Measurements from ENCODE around the gene TMEM154. TPM values are rescaled to one million over a fixed set of nuclear protein-coding genes. Genes with fewer than 3 reads are reported as not detected.

The TMEM154 gene
- polyA plus RNA-seq, 3 donors from 2014 or later = 3.4 to 9.9 (median 5.0) TPM

DNA sequence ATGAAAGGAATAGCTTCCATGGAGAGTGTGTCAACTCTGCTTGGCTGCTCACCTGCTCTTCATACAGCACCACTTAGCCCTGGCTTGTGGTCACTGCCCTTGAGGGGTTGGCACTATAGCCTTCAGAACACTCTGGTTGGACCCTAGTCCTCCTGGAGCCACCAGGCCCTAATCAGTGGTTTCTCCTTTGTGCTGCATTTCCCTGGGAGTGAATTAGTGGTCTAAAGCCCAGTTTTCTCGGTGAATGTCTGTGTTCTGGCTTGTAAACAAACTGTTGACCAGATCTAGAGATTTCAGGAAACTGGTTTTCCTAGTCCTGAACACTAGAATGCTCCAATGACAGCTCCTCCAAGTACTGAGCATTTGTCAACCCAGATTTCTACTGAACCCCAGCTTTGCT lies 28.6 kb upstream of the TMEM154 start:
- H3K27ac Mint-ChIP-seq = no peak overlapping the region
- H3K4me1 Mint-ChIP-seq = no peaks in the 10 kb centered on the region
- peaks cover 0 to 8% (median 5%) of the 10 kb centered on the region in 6 donors for H3K9me3 Mint-ChIP-seq
- no peak overlapping the region for H3K4me3 Mint-ChIP-seq
- peaks cover 2 to 7% (median 2%) of the 10 kb centered on the region in 3 donors for H3K27me3 Mint-ChIP-seq (ENCODE audit: low read depth in 3 of 3)
- no peak for DNase-seq
- peaks cover 0 to 14% (median 0%) of the 10 kb centered on the region in 3 donors for H3K36me3 Mint-ChIP-seq

DNA sequence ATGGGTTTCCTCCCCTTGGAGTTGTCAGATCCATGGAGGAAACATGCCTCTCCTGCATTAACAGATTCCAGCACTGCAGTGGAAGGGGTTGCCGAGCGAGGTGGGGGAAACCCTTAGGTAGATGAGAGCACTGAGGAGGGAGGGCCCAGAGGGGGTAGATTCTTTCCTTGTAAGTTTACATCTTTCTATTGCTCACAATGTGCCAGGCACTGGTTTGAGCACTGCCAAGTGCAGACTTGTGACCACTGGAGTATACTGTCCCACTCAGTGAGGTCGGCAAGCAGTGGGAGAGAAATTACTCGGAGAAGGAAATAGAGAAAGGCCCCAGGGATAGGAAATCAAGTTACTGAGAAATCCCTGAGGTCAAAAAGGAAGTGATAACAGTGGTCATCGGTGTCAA lies 27.8 kb upstream of the TMEM154 start:
- Mint-ChIP-seq H3K4me3 (no peak overlapping the region), H3K36me3 (peaks cover 0 to 14% (median 0%) of the 10 kb centered on the region in 3 donors), H3K4me1 (no peaks in the 10 kb centered on the region), H3K27me3 (ENCODE audit: low read depth in 3 of 3) (peaks cover 2% of the 10 kb centered on the region in 3 donors), H3K27ac (no peak overlapping the region), H3K9me3 (peaks cover 0 to 8% (median 4%) of the 10 kb centered on the region in 6 donors)
- DNase-seq = no peak

GRCh38 chr4:152705903-152706302 lies 26.1 kb upstream of the TMEM154 start:
- DNase-seq = no peak
- no peaks in the 10 kb centered on the region for H3K4me1 Mint-ChIP-seq
- H3K9me3 Mint-ChIP-seq = peaks cover 0 to 8% (median 4%) of the 10 kb centered on the region in 6 donors
- H3K27ac Mint-ChIP-seq = no peak overlapping the region
- no peak overlapping the region for H3K4me3 Mint-ChIP-seq
- H3K36me3 Mint-ChIP-seq = peaks cover 0 to 14% (median 0%) of the 10 kb centered on the region in 3 donors
- H3K27me3 Mint-ChIP-seq (ENCODE audit: low read depth in 3 of 3) = peaks cover 0 to 4% (median 2%) of the 10 kb centered on the region in 3 donors

GRCh38 chr4:152704788-152705187 lies 25.0 kb upstream of the TMEM154 start:
- peaks cover 0 to 9% (median 2%) of the 10 kb centered on the region in 3 donors for H3K27me3 Mint-ChIP-seq (ENCODE audit: low read depth in 3 of 3)
- no peak for DNase-seq
- H3K4me1 Mint-ChIP-seq = no peaks in the 10 kb centered on the region
- H3K9me3 Mint-ChIP-seq = peaks cover 0 to 8% (median 4%) of the 10 kb centered on the region in 6 donors
- H3K36me3 Mint-ChIP-seq = peaks cover 0 to 14% (median 0%) of the 10 kb centered on the region in 3 donors
- H3K4me3 Mint-ChIP-seq = no peak overlapping the region
- H3K27ac Mint-ChIP-seq = no peak overlapping the region

DNA sequence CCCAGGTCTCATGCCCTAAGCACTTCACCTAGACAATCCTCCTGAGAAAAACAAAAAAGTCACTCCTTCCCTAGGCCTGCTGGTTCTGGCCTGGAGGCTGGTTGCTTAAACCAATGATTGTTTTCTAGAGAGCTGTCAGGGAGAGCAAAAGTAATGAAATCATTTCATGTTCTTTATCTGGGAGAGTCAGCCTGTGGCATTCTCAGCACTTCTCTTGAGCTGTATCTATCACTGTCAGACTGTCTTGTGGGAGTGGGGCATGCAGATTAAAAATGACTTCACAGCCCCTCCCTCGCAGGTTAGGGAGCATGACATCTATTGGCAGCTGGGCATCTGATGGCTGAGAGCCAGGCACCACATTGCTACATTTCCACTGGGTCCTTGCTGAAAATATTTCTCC lies 20.4 kb upstream of the TMEM154 start:
- H3K27me3 Mint-ChIP-seq (ENCODE audit: low read depth in 3 of 3) = peaks cover 0 to 7% (median 0%) of the 10 kb centered on the region in 3 donors
- H3K4me3 Mint-ChIP-seq = no peak overlapping the region
- no peak overlapping the region for H3K27ac Mint-ChIP-seq
- H3K36me3 Mint-ChIP-seq = peaks cover 0 to 5% (median 0%) of the 10 kb centered on the region in 3 donors
- H3K9me3 Mint-ChIP-seq = peaks cover 0 to 6% (median 4%) of the 10 kb centered on the region in 6 donors
- no peak for DNase-seq
- H3K4me1 Mint-ChIP-seq = no peaks in the 10 kb centered on the region

DNA sequence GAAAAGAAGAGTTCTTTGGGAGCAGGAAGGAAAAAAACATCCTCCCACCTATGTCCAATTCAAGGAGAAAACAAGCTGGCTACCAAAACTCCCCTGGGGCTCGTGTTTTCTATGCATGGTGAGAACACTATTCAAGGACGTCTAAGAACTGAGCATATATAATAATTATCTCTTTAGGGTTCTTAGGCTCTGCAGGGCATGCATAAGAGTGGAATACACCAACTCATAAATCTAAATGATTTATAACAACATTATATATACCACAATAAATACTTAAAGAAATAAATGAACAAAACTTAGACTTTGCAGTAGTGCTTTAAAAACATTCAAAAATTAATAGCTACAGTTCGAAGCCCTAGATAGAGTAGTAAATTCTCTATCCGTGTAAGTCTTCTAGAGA lies 19.5 kb upstream of the TMEM154 start:
- no peak for DNase-seq
- Mint-ChIP-seq H3K9me3 (no peaks in the 10 kb centered on the region), H3K27me3 (ENCODE audit: low read depth in 3 of 3) (peaks cover 0 to 7% (median 0%) of the 10 kb centered on the region in 3 donors), H3K4me3 (no peak overlapping the region), H3K36me3 (no peaks in the 10 kb centered on the region), H3K27ac (no peak overlapping the region), H3K4me1 (no peaks in the 10 kb centered on the region)

DNA sequence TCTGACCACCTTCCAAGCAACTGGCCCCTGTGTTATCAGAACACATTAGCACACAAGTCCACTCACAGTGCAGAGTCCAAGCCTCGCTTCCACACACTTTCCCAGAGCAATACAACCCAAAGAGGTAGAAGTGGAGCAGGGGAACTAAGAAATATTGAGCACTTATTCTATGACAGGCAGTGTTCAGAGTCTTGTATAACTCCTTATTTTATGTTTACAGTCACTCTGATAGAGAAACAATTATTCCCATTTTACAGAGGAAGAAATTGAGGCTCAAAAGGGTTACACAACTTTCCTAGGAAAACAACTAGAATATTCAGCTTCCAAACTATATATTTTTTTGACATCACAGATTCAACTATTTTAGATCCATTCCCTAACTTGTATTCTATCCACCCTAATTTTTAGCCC lies 18.3 kb upstream of the TMEM154 start:
- Mint-ChIP-seq H3K4me3 (no peak overlapping the region), H3K27ac (peak overlapping the region in 1 of 6 donors; percentile 22), H3K36me3 (no peaks in the 10 kb centered on the region), H3K9me3 (no peaks in the 10 kb centered on the region), H3K27me3 (ENCODE audit: low read depth in 3 of 3) (peaks cover 0 to 7% (median 0%) of the 10 kb centered on the region in 3 donors), H3K4me1 (no peaks in the 10 kb centered on the region)
- no peak for DNase-seq

- H3K36me3 Mint-ChIP-seq = no peaks in the 10 kb centered on the region
- no peaks in the 10 kb centered on the region for H3K9me3 Mint-ChIP-seq
- H3K27ac Mint-ChIP-seq = no peak overlapping the region
- DNase-seq = no peak
- H3K4me3 Mint-ChIP-seq = no peak overlapping the region
- H3K27me3 Mint-ChIP-seq (ENCODE audit: low read depth in 3 of 3) = peaks cover 0 to 7% (median 0%) of the 10 kb centered on the region in 3 donors
- H3K4me1 Mint-ChIP-seq = no peaks in the 10 kb centered on the region
Measured at GRCh38 chr4:152697284-152698088, 17.7 kb upstream of the TMEM154 start.

GRCh38 chr4:152696764-152697261 lies 17.0 kb upstream of the TMEM154 start:
- H3K36me3 Mint-ChIP-seq = no peaks in the 10 kb centered on the region
- H3K4me1 Mint-ChIP-seq = no peaks in the 10 kb centered on the region
- peak overlapping the region in 1 of 5 donors; percentile 26 for H3K4me3 Mint-ChIP-seq
- peaks cover 0 to 2% (median 0%) of the 10 kb centered on the region in 6 donors for H3K9me3 Mint-ChIP-seq
- H3K27me3 Mint-ChIP-seq (ENCODE audit: low read depth in 3 of 3) = peaks cover 0 to 7% (median 0%) of the 10 kb centered on the region in 3 donors
- peak overlapping the region in 1 of 6 donors; percentile 46 for H3K27ac Mint-ChIP-seq
- peak in 2 of 3 donors; percentile 3 to 60 for DNase-seq

DNA sequence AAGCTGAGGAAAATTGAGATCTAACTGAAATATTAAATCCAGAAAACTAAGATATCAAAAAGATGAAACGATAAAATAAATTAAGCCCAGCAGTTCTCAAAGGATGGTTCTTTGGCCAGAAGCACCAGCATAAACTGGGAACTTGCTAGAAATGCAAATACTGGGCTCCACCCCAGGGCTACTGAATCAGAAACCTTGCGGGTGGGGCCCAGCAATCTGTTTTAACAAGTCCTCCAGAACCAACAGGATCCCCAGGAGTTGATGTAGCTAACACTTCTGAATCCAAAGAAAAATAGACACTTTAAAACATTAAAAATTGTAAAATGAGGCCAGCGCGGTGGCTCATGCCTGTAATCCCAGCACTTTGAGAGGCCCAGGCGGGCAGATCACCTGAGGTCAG lies 14.1 kb upstream of the TMEM154 start:
- peaks cover 0 to 2% (median 0%) of the 10 kb centered on the region in 6 donors for H3K9me3 Mint-ChIP-seq
- H3K27me3 Mint-ChIP-seq (ENCODE audit: low read depth in 3 of 3) = peaks cover 0 to 6% (median 0%) of the 10 kb centered on the region in 3 donors
- H3K4me1 Mint-ChIP-seq = no peaks in the 10 kb centered on the region
- H3K36me3 Mint-ChIP-seq = no peaks in the 10 kb centered on the region
- H3K27ac Mint-ChIP-seq = no peak overlapping the region
- DNase-seq = no peak
- no peak overlapping the region for H3K4me3 Mint-ChIP-seq

GRCh38 chr4:152691761-152692160 lies 12.0 kb upstream of the TMEM154 start:
- Mint-ChIP-seq H3K9me3 (peaks cover 0 to 2% (median 0%) of the 10 kb centered on the region in 6 donors), H3K36me3 (no peaks in the 10 kb centered on the region), H3K4me3 (no peak overlapping the region), H3K27ac (no peak overlapping the region), H3K4me1 (no peaks in the 10 kb centered on the region), H3K27me3 (ENCODE audit: low read depth in 3 of 3) (peaks cover 2 to 6% (median 2%) of the 10 kb centered on the region in 3 donors)
- DNase-seq = no peak

- no peak overlapping the region for H3K4me3 Mint-ChIP-seq
Measured at GRCh38 chr4:152690706-152691651, 11.2 kb upstream of the TMEM154 start.

DNA sequence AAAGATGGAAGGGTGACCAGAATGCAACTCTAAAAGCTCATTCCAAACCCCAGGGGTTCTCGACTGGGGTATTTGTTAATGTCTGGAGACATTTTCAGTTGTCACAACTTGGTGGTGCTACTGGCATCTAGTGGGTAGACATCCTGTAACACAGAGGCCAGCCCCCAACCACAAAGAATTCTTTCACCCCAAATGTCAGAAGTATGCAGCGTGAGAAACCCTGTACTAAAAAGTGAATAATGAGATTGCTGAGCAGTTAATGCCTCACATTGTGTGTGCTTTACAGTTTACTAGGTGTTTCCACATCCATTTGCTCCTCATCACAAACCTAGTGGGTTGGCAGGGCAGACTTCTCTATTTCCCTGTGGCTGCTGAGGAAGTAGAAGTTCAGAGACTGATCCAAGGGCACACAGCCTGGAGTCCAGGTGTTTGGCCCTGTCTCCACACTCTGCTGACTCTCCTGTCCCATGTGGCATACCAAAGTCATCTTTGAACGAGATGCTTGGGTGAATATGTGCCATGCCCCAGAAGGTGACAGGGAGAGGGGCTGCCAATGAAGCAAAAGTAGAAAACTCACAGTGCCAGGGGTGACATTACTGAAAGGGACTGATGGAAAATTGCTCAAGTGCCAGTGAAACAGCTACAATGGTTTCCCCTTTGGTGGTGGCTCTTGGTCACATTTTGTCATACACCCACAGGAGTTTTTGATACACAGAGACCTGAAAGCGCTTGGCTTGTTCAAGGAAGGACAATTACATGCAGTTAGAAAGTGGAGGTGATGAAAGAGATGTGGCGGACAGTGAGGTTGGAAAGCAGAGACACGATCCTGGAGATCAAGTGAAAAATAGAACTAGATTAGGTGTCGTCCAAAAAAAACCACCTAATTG lies 10.1 kb upstream of the TMEM154 start:
- H3K4me3 Mint-ChIP-seq = no peak overlapping the region
- no peaks in the 10 kb centered on the region for H3K4me1 Mint-ChIP-seq
- H3K36me3 Mint-ChIP-seq = no peaks in the 10 kb centered on the region
- no peak for DNase-seq
- peaks cover 2 to 6% (median 3%) of the 10 kb centered on the region in 3 donors for H3K27me3 Mint-ChIP-seq (ENCODE audit: low read depth in 3 of 3)
- no peak overlapping the region for H3K27ac Mint-ChIP-seq
- peaks cover 0 to 2% (median 0%) of the 10 kb centered on the region in 6 donors for H3K9me3 Mint-ChIP-seq

More at GRCh38 chr4:152690706-152691651, 11.2 kb upstream of the TMEM154 start:
- Mint-ChIP-seq H3K27ac (no peak overlapping the region), H3K27me3 (ENCODE audit: low read depth in 3 of 3) (peaks cover 2 to 6% (median 3%) of the 10 kb centered on the region in 3 donors), H3K36me3 (no peaks in the 10 kb centered on the region), H3K4me1 (no peaks in the 10 kb centered on the region), H3K9me3 (peaks cover 0 to 2% (median 0%) of the 10 kb centered on the region in 6 donors)
- DNase-seq = no peak
